ENCODE data around the gene CBY1. TPM values are rescaled to one million over a fixed set of nuclear protein-coding genes. Genes with fewer than 3 reads are reported as not detected.

The CBY1 gene
- total RNA-seq, 6 donors from 2014 or later = 15.8 to 30.3 (median 23.5) TPM

- WGBS, 2 donors = 11 to 13% methylated on average over 5 to 21 of the region's 22 CpGs
- no peaks in the 10 kb centered on the region for H3K27me3 ChIP-seq
- DNase-seq = no peak
- peak overlapping the region; percentile 84 to 96 (median 88) for H3K27ac ChIP-seq
- TF ChIP-seq POLR2A (IDR thresholded peaks at IDR 0.05) = no peak
- TF ChIP-seq EP300 (IDR thresholded peaks at IDR 0.05) = no peak
- no peak for TF ChIP-seq POLR2AphosphoS5 (IDR thresholded peaks at IDR 0.05)
- TF ChIP-seq CTCF (IDR thresholded peaks at IDR 0.05) = no peak
- H3K4me3 ChIP-seq = peak overlapping the region; percentile 70 to 92 (median 90)
- H3K36me3 ChIP-seq = no peaks in the 10 kb centered on the region
- H3K9me3 ChIP-seq = no peaks in the 10 kb centered on the region
- peak in 1 of 2 donors; percentile 31 for ATAC-seq (ENCODE audit: low FRiP score in 2 of 2)
- H3K4me1 ChIP-seq = peaks cover 7 to 27% (median 16%) of the 10 kb centered on the region in 4 donors
These were observed 751 bp upstream of the CBY1 start for GRCh38 chr22:38655519-38656255.

GRCh38 chr22:38657045-38657909 is 839 bp downstream of the CBY1 start:
- Histone ChIP-seq H3K4me3 (peak overlapping the region; percentile 70 to 92 (median 90)), H3K9me3 (no peaks in the 10 kb centered on the region), H3K27me3 (no peaks in the 10 kb centered on the region), H3K36me3 (peaks cover 0 to 9% (median 0%) of the 10 kb centered on the region in 4 donors), H3K4me1 (peaks cover 7 to 27% (median 16%) of the 10 kb centered on the region in 4 donors), H3K27ac (peak overlapping the region; percentile 84 to 96 (median 88))
- peak in 1 of 2 donors; percentile 24 for DNase-seq
- WGBS, 2 donors = 11 to 18% methylated on average over 14 to 16 of the region's 16 CpGs
- TF ChIP-seq EP300 (IDR thresholded peaks at IDR 0.05) = no peak
- TF ChIP-seq POLR2A (IDR thresholded peaks at IDR 0.05) = no peak
- TF ChIP-seq POLR2AphosphoS5 (IDR thresholded peaks at IDR 0.05) = no peak
- TF ChIP-seq CTCF (IDR thresholded peaks at IDR 0.05) = no peak
- ATAC-seq (ENCODE audit: low FRiP score in 2 of 2) = peak; percentile 5

- TF ChIP-seq EP300 (IDR thresholded peaks at IDR 0.05) (no peak), POLR2A (IDR thresholded peaks at IDR 0.05) (no peak), CTCF (IDR thresholded peaks at IDR 0.05) (no peak), POLR2AphosphoS5 (IDR thresholded peaks at IDR 0.05) (no peak)
- peaks cover 0 to 2% (median 0%) of the 10 kb centered on the region in 4 donors for H3K4me1 ChIP-seq
- H3K36me3 ChIP-seq = peaks cover 4 to 31% (median 15%) of the 10 kb centered on the region in 4 donors
- no peak for DNase-seq
- H3K27ac ChIP-seq = no peak overlapping the region
- no peak overlapping the region for H3K4me3 ChIP-seq
- WGBS, 2 donors = 87 to 89% methylated on average over 3 to 5 of the region's 5 CpGs
- no peaks in the 10 kb centered on the region for H3K27me3 ChIP-seq
- no peak for ATAC-seq (ENCODE audit: low FRiP score in 2 of 2)
- H3K9me3 ChIP-seq = no peaks in the 10 kb centered on the region
These were observed 18.4 kb downstream of the CBY1 start for GRCh38 chr22:38674888-38675287.

- WGBS, 2 donors = 97 to 98% methylated on average over 3 of the region's 3 CpGs
These were observed 19.4 kb downstream of the CBY1 start for GRCh38 chr22:38675833-38676232.

More at GRCh38 chr22:38675833-38676232, 19.4 kb downstream of the CBY1 start:
- TF ChIP-seq EP300 (IDR thresholded peaks at IDR 0.05) (no peak), POLR2AphosphoS5 (IDR thresholded peaks at IDR 0.05) (no peak)
- peaks cover 2 to 25% (median 14%) of the 10 kb centered on the region in 4 donors for H3K36me3 ChIP-seq
- peaks cover 0 to 2% (median 0%) of the 10 kb centered on the region in 4 donors for H3K4me1 ChIP-seq
- DNase-seq (no peak), ATAC-seq (ENCODE audit: low FRiP score in 2 of 2) (no peak)
- H3K27me3 ChIP-seq = no peaks in the 10 kb centered on the region
- no peak overlapping the region for H3K27ac ChIP-seq
- no peak overlapping the region for H3K4me3 ChIP-seq
- no peaks in the 10 kb centered on the region for H3K9me3 ChIP-seq
